HepG2 (cell line): ENCODE results near the gene PTPRU. TPM values are rescaled to one million over a fixed set of nuclear protein-coding genes. Genes with fewer than 3 reads are reported as not detected.

ENCODE experiments used
- ATAC-seq: fragments of 200-7000 bp; cut with Tn5 transposase; 3 replicates; pipeline ENCODE4 v1.9.1; 2020; ENCODE audit warnings: mild to moderate bottlenecking, moderate library complexity
- BruUV-seq: library from RNA; stranded (reverse); fragments of 400-500 nt; replicated peaks from 2 replicates; lab custom pipeline; 2021; lab: Mats Ljungman, UMichigan
- CTCF ChIA-PET: fragments of 300-600 bp; formaldehyde crosslinking; extraction: SDS; loops from one replicate; lab custom pipeline; 2021; ENCODE audit warnings: low total read pairs, inconsistent platforms, low intra/inter-chr PET ratio; lab: Yijun Ruan, JAX
- POLR2A ChIA-PET: fragments of 350-600 bp; sonication (Branson Sonifier 250); formaldehyde crosslinking; loops from one replicate; lab custom pipeline; 2020; ENCODE audit warnings: antibody characterized with exemption, inconsistent platforms; lab: Yijun Ruan, JAX
- DNase-seq: peaks from one replicate; pipeline ENCODE4 v3.0.0-alpha.2; 2015; ENCODE audit warnings: low spot score
- FAIRE-seq: peaks from 3 replicates; lab custom pipeline; 2011; peaks lifted over from hg19 to GRCh38; lab: Jason Lieb, UNC
- H2AFZ ChIP-seq: one replicate; pipeline ENCODE4 v1.6.1; 2011; ENCODE audit warnings: low read length, inconsistent platforms
- H3K27ac ChIP-seq: fragments of 300-600 bp; 3 replicates; pipeline ENCODE4 v1.8.0; 2011; ENCODE audit warnings: mixed run types, mild to moderate bottlenecking, mixed read lengths, low read length, inconsistent platforms; ENCODE audit not compliant: insufficient read depth; ENCODE audit errors: extremely low read length
- H3K27me3 ChIP-seq, 2 experiments: fragments of 200-600 bp in 1 of 2; 2 replicates in 1 of 2; 3 replicates in 1 of 2; pipeline versions ENCODE4 v1.6.0 to v1.8.0; 2011; ENCODE audit warnings: low read length in 2 of 2, mild to moderate bottlenecking in 2 of 2, moderate library complexity in 2 of 2, inconsistent platforms in 1 of 2; ENCODE audit not compliant: insufficient read depth in 2 of 2, control insufficient read depth in 1 of 2
- H3K36me3 ChIP-seq, 2 experiments: fragments of 200-600 bp in 1 of 2; replicated peaks in 1 of 2; 2 replicates in 1 of 2; 3 replicates in 1 of 2; pipeline versions ENCODE4 v1.5.1 to v1.8.0; 2011; ENCODE audit warnings: low read length in 2 of 2, inconsistent platforms in 1 of 2; ENCODE audit not compliant: insufficient read depth in 2 of 2, control insufficient read depth in 1 of 2
- H3K4me1 ChIP-seq: 2 replicates; pipeline ENCODE4 v1.5.1; 2012; ENCODE audit warnings: low read length, inconsistent platforms; ENCODE audit not compliant: insufficient read depth
- H3K4me2 ChIP-seq: 2 replicates; pipeline ENCODE4 v1.6.0; 2011; ENCODE audit warnings: low read depth, low read length, inconsistent platforms
- H3K4me3 ChIP-seq, 3 experiments: fragments of 200-600 bp in 1 of 3; sonication (generic), shearing (Covaris generic) in 1 of 3; replicated peaks in 1 of 3; 2 replicates each; pipeline ENCODE4 v1.5.1; 2011 to 2016; ENCODE audit warnings: low read length in 3 of 3, inconsistent platforms in 2 of 3, low read depth in 2 of 3, mild to moderate bottlenecking in 2 of 3, control low read depth in 1 of 3, mixed read lengths in 1 of 3; ENCODE audit not compliant: insufficient read depth in 1 of 3
- H3K79me2 ChIP-seq: one replicate; pipeline ENCODE4 v1.6.1; 2011; ENCODE audit warnings: low read length, inconsistent platforms; ENCODE audit not compliant: insufficient read depth
- H3K9ac ChIP-seq: 2 replicates; pipeline ENCODE4 v1.6.0; 2011; ENCODE audit warnings: mild to moderate bottlenecking, low read depth, low read length, inconsistent platforms; ENCODE audit not compliant: insufficient read depth
- H3K9me3 ChIP-seq: 2 replicates; pipeline ENCODE4 v1.5.1; 2012; ENCODE audit warnings: mild to moderate bottlenecking, low read length
- H4K20me1 ChIP-seq: 2 replicates; pipeline ENCODE4 v1.6.0; 2011; ENCODE audit warnings: inconsistent platforms, mild to moderate bottlenecking, low read length, moderate library complexity; ENCODE audit not compliant: insufficient read depth
- BCL6 ChIP-seq: IDR thresholded peaks from 2 replicates; pipeline ENCODE4 v1.6.1; 2016; ENCODE audit warnings: missing genetic modification reagents, missing compliant biosample characterization
- CREB1 ChIP-seq, 2 experiments: fragments of 450-650 bp in 1 of 2; IDR thresholded peaks; 2 replicates each; pipeline ENCODE4 v1.6.1; 2016 to 2017; ENCODE audit warnings: control low read depth in 1 of 2, mild to moderate bottlenecking in 1 of 2, missing compliant biosample characterization in 1 of 2, missing genetic modification characterization in 1 of 2
- EEA1 ChIP-seq: sonication (generic); formaldehyde crosslinking; IDR thresholded peaks from 2 replicates; pipeline ENCODE4 v1.5.1; 2020; ENCODE audit warnings: mild to moderate bottlenecking, missing genetic modification reagents, borderline replicate concordance
- ELF1 ChIP-seq: sonication (generic); formaldehyde crosslinking; IDR thresholded peaks from 2 replicates; pipeline ENCODE4 v1.4.0; 2020; ENCODE audit warnings: missing genetic modification reagents
- ESRRA ChIP-seq: sonication (generic); formaldehyde crosslinking; IDR thresholded peaks from 2 replicates; pipeline ENCODE4 v1.5.1; 2020; ENCODE audit warnings: mild to moderate bottlenecking, low read depth, missing genetic modification reagents
- FOXK2 ChIP-seq: fragments of 450-650 bp; IDR thresholded peaks from 2 replicates; pipeline ENCODE4 v1.6.1; 2016
- GTF2F1 ChIP-seq: fragments of 150-350 bp; IDR thresholded peaks from 2 replicates; pipeline ENCODE4 v1.6.1; 2014; ENCODE audit warnings: low read length
- GTF3A ChIP-seq: sonication (generic); formaldehyde crosslinking; conservative IDR thresholded peaks from 2 replicates; pipeline ENCODE4 v1.4.0; 2020; ENCODE audit warnings: mild to moderate bottlenecking, missing genetic modification reagents
- MXD4 ChIP-seq: IDR thresholded peaks from 2 replicates; pipeline ENCODE4 v1.6.1; 2016; ENCODE audit warnings: mild to moderate bottlenecking, missing biosample characterization, missing genetic modification reagents
- NCOA1 ChIP-seq: sonication (generic); formaldehyde crosslinking; IDR thresholded peaks from 2 replicates; pipeline ENCODE4 v1.9.0; 2021; ENCODE audit warnings: missing genetic modification reagents
- TEAD3 ChIP-seq: optimal IDR thresholded peaks from 2 replicates; pipeline ENCODE3; 2016; ENCODE audit warnings: borderline replicate concordance
- ZNF136 ChIP-seq: sonication (generic); formaldehyde crosslinking; IDR thresholded peaks from 2 replicates; pipeline ENCODE4 v1.8.1; 2022; ENCODE audit warnings: low read depth, mild to moderate bottlenecking, moderate library complexity, missing genetic modification reagents
- ZNF17 ChIP-seq: sonication (generic); formaldehyde crosslinking; IDR thresholded peaks from 2 replicates; pipeline ENCODE4 v1.5.0; 2020; ENCODE audit warnings: mild to moderate bottlenecking, missing genetic modification reagents
- ZNF550 ChIP-seq: sonication (generic); formaldehyde crosslinking; IDR thresholded peaks from 2 replicates; pipeline ENCODE4 v1.4.0; 2020; ENCODE audit warnings: mild to moderate bottlenecking, missing genetic modification reagents, borderline replicate concordance
- ZSCAN20 ChIP-seq: sonication (generic); formaldehyde crosslinking; IDR thresholded peaks from 2 replicates; pipeline ENCODE4 v1.4.0; 2020; ENCODE audit warnings: missing genetic modification reagents, mild to moderate bottlenecking, borderline replicate concordance
- in situ Hi-C: cut with HindIII; loops from 2 replicates; pipeline ENCODE4 v1.10.0; 2017; ENCODE audit warnings: low pct_unique_long_range_greater_than_20kb; ENCODE audit not compliant: extremely low pct_ligation_motif_present
- intact Hi-C: fragments of 100-400 bp; cut with micrococcal nuclease; formaldehyde crosslinking; loops from one replicate; pipeline ENCODE4 v1.10.0; 2022; ENCODE audit not compliant: unreplicated experiment
- polyA plus RNA-seq, 8 experiments: library from polyadenylated mRNA; depleted of rRNA in 3 of 8; stranded (reverse) in 7 of 8; unstranded in 1 of 8; fragments of >200 nt; fragmentation: Illumina TruSeq in 4 of 8; extraction: Trizol in 4 of 8; gene quantifications; 2 replicates each; pipeline versions ENCODE4 v1.2.1 to v1.2.3, GENCODE V29; 2011 to 2016; ENCODE audit warnings: low read depth in 4 of 8, missing spikeins in 1 of 8, mixed read lengths in 1 of 8; ENCODE audit not compliant: insufficient read depth in 1 of 8
- total RNA-seq, 5 experiments: library from RNA; depleted of rRNA; stranded (reverse); fragments of >200 nt; fragmentation: Illumina TruSeq; extraction: Trizol; gene quantifications; 2 replicates each; pipeline ENCODE4 v1.2.3, GENCODE V29; 2016; ENCODE audit warnings: low read depth in 1 of 5
- TF ChIP-seq, protein P1 (sequence below): sonication (generic); formaldehyde crosslinking; IDR thresholded peaks from 2 replicates; pipeline ENCODE4 v1.8.1; 2023; ENCODE audit warnings: mild to moderate bottlenecking, missing genetic modification reagents
- TF ChIP-seq, protein P2 (sequence below): IDR thresholded peaks from 2 replicates; pipeline ENCODE4 v1.6.1; 2016; ENCODE audit warnings: low read depth, missing genetic modification reagents, missing compliant biosample characterization

The PTPRU gene
- total and polyA plus RNA-seq, 2 of the 13 experiments (the other 11 are each of a cell fraction or from before 2014, with no cell fraction given) = 21.6 to 22.3 TPM

GRCh38 chr1:29335573-29335972 is 99.3 kb downstream of the PTPRU start:
- intact Hi-C loops (no loop called here), in situ Hi-C loops (loop anchor here (25.0 kb wide), 2 partner anchors 777 to 1352 kb away; no protein-coding TSS in a partner anchor)
- DNase-seq (no peak), ATAC-seq (no peak), FAIRE-seq (no peak)
- H3K4me1 ChIP-seq = no peaks in the 10 kb centered on the region; the same call in 1 of the 2 replicates
- no peaks in the 10 kb centered on the region for H3K9me3 ChIP-seq
- TF ChIP-seq EEA1 = no peak
- TF ChIP-seq ELF1 (CRISPR knock-in tag) = no peak
- TF ChIP-seq GTF2F1 = no peak
- TF ChIP-seq, protein P1, sequence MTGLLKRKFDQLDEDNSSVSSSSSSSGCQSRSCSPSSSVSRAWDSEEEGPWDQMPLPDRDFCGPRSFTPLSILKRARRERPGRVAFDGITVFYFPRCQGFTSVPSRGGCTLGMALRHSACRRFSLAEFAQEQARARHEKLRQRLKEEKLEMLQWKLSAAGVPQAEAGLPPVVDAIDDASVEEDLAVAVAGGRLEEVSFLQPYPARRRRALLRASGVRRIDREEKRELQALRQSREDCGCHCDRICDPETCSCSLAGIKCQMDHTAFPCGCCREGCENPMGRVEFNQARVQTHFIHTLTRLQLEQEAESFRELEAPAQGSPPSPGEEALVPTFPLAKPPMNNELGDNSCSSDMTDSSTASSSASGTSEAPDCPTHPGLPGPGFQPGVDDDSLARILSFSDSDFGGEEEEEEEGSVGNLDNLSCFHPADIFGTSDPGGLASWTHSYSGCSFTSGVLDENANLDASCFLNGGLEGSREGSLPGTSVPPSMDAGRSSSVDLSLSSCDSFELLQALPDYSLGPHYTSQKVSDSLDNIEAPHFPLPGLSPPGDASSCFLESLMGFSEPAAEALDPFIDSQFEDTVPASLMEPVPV = no peak
- TF ChIP-seq ZNF17 = no peak
- no peak for TF ChIP-seq ESRRA (CRISPR knock-in tag)
- TF ChIP-seq, protein P2, sequence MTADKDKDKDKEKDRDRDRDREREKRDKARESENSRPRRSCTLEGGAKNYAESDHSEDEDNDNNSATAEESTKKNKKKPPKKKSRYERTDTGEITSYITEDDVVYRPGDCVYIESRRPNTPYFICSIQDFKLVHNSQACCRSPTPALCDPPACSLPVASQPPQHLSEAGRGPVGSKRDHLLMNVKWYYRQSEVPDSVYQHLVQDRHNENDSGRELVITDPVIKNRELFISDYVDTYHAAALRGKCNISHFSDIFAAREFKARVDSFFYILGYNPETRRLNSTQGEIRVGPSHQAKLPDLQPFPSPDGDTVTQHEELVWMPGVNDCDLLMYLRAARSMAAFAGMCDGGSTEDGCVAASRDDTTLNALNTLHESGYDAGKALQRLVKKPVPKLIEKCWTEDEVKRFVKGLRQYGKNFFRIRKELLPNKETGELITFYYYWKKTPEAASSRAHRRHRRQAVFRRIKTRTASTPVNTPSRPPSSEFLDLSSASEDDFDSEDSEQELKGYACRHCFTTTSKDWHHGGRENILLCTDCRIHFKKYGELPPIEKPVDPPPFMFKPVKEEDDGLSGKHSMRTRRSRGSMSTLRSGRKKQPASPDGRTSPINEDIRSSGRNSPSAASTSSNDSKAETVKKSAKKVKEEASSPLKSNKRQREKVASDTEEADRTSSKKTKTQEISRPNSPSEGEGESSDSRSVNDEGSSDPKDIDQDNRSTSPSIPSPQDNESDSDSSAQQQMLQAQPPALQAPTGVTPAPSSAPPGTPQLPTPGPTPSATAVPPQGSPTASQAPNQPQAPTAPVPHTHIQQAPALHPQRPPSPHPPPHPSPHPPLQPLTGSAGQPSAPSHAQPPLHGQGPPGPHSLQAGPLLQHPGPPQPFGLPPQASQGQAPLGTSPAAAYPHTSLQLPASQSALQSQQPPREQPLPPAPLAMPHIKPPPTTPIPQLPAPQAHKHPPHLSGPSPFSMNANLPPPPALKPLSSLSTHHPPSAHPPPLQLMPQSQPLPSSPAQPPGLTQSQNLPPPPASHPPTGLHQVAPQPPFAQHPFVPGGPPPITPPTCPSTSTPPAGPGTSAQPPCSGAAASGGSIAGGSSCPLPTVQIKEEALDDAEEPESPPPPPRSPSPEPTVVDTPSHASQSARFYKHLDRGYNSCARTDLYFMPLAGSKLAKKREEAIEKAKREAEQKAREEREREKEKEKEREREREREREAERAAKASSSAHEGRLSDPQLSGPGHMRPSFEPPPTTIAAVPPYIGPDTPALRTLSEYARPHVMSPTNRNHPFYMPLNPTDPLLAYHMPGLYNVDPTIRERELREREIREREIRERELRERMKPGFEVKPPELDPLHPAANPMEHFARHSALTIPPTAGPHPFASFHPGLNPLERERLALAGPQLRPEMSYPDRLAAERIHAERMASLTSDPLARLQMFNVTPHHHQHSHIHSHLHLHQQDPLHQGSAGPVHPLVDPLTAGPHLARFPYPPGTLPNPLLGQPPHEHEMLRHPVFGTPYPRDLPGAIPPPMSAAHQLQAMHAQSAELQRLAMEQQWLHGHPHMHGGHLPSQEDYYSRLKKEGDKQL (CRISPR knock-in tag) = no peak
- TF ChIP-seq ZNF550 (CRISPR knock-in tag) = no peak
- no peak for TF ChIP-seq CREB1 (IDR thresholded peaks at IDR 0.05)
- TF ChIP-seq CREB1 (CRISPR knock-in tag; IDR thresholded peaks at IDR 0.05) = no peak
- TF ChIP-seq MXD4 (CRISPR knock-in tag) = no peak
- no peak for TF ChIP-seq TEAD3 (CRISPR knock-in tag)
- no peak for TF ChIP-seq ZNF136
- no peak for TF ChIP-seq NCOA1 (CRISPR knock-in tag)
- no peak for TF ChIP-seq FOXK2
- TF ChIP-seq BCL6 = no peak
- TF ChIP-seq ZSCAN20 (CRISPR knock-in tag) = no peak
- TF ChIP-seq GTF3A = no peak
- BruUV-seq = no TSS peak
- ChIA-PET POLR2A (no interaction called here), CTCF (no interaction called here)
- no peak overlapping the region for H3K9ac ChIP-seq
- no peaks in the 10 kb centered on the region for H4K20me1 ChIP-seq
- H3K4me2 ChIP-seq = no peak overlapping the region
- H3K36me3 ChIP-seq = no peaks in the 10 kb centered on the region
- H3K27me3 ChIP-seq = 0 out of 5 replicates have a peak, but pooled peaks cover 0 to 4% of the 10 kb centered on the region in 2 experiments
- no peak overlapping the region for H3K27ac ChIP-seq
- no peaks in the 10 kb centered on the region for H3K79me2 ChIP-seq
- no peak overlapping the region for H2AFZ ChIP-seq
- H3K4me3 ChIP-seq = no peak overlapping the region
